ENCODE measurements around the gene SNX25. TPM values are rescaled to one million over a fixed set of nuclear protein-coding genes. Genes with fewer than 3 reads are reported as not detected.

SNX25 gene
- total RNA-seq, 4 donors from 2014 or later = 11.3 to 17.3 (median 13.4) TPM

DNA sequence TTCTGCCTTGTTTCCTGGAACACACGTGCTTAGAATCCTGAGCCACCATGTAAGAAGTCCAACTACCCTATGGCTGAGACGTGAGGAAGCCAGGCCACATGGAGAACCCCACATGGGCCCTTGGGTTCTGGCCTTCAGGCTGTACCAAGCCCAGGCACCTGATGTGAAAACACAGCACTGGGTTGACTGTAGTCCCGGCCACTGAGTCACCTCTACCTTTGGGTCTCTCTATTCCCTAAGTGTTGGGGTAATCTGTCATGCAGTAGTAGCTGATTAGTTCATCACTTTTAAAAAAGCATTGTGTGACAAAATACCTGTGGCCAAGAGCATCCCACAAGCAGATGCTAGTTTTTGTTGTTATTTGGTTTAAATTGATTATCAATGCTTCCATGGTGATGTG lies 29.9 kb upstream of the SNX25 start:
- intact Hi-C loops (cut with DNase I; ENCODE audit: low total_unique reads) (no loop called here), in situ Hi-C loops (cut with MboI; ENCODE audit: low sequenced_read_pairs in 4 of 4) (no loop called here)
- Histone ChIP-seq H3K27me3 (no peaks in the 10 kb centered on the region), H3K4me1 (no peaks in the 10 kb centered on the region), H3K36me3 (peaks cover 0 to 12% of the 10 kb centered on the region in 2 donors), H3K9me3 (no peaks in the 10 kb centered on the region), H3K4me3 (no peak overlapping the region), H3K27ac (no peak overlapping the region)
- ATAC-seq (no peak), DNase-seq (no peak)
- TF ChIP-seq, protein P1, sequence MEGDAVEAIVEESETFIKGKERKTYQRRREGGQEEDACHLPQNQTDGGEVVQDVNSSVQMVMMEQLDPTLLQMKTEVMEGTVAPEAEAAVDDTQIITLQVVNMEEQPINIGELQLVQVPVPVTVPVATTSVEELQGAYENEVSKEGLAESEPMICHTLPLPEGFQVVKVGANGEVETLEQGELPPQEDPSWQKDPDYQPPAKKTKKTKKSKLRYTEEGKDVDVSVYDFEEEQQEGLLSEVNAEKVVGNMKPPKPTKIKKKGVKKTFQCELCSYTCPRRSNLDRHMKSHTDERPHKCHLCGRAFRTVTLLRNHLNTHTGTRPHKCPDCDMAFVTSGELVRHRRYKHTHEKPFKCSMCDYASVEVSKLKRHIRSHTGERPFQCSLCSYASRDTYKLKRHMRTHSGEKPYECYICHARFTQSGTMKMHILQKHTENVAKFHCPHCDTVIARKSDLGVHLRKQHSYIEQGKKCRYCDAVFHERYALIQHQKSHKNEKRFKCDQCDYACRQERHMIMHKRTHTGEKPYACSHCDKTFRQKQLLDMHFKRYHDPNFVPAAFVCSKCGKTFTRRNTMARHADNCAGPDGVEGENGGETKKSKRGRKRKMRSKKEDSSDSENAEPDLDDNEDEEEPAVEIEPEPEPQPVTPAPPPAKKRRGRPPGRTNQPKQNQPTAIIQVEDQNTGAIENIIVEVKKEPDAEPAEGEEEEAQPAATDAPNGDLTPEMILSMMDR (IDR thresholded peaks at IDR 0.05 in 4 of 5, conservative IDR thresholded peaks at IDR 0.05 in 1 of 5) = no peak
- TF ChIP-seq POLR2A (IDR thresholded peaks at IDR 0.05) = no peak

DNA sequence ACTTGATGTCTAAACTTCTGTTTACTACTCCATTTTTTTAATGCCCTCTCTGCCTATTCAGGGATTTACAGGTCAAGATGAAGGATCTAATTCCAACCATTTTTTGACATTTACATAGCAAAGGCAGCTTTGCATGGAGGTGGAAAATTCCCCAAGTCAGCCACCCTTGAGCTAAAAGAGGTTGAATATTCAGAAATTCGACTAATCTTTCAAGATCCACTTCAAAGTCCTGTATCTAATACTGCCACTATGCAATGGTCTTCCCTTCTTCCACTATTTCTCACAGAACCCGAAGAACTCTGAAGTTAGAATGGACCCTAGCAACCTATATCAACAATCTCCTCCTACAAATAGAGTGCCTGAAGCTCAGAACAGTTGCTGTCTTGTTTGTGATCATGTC lies 27.2 kb upstream of the SNX25 start:
- in situ Hi-C loops (cut with MboI; ENCODE audit: low sequenced_read_pairs in 4 of 4) (no loop called here), intact Hi-C loops (cut with DNase I; ENCODE audit: low total_unique reads) (loop anchor here (2.0 to 5.0 kb wide), 3 partner anchors 37 to 175 kb away; no protein-coding TSS in a partner anchor)
- Histone ChIP-seq H3K36me3 (no peaks in the 10 kb centered on the region), H3K4me1 (peaks cover 0 to 6% of the 10 kb centered on the region in 2 donors), H3K27me3 (no peaks in the 10 kb centered on the region), H3K4me3 (no peak overlapping the region), H3K9me3 (no peaks in the 10 kb centered on the region), H3K27ac (no peak overlapping the region)
- no peak for ATAC-seq
- DNase-seq = no peak
- TF ChIP-seq POLR2A (IDR thresholded peaks at IDR 0.05) = no peak
- TF ChIP-seq, protein P1 (IDR thresholded peaks at IDR 0.05 in 4 of 5, conservative IDR thresholded peaks at IDR 0.05 in 1 of 5) = no peak

DNA sequence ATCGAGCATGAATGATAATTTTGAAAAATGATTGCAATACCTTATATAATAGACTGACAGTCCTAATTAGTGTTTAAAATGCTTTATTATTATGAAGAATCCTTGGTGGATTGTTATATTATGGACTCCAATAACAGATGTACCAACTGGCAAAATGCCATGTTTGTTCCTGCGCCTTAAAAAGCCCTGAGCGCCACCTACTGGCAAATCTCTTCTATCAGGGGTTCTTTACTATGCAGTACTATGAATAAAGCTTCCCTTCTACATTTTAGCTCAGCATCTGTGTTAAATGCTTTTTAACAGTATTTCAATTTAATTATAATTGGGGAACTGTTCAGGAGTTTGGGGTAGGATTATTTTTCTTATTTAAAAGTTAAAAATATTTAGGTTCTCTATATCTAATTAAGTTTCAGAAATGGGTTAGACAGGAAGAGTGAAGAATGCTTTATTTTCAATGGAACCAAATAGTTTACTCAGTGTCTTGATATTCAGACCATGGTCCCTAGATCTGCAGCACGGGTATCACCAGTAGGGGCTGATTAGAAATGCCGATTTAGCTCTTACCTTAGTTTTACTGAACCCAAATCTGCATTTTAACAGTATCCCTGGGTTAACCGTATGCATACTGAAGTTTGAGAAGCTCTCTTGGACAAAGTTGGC lies 25.6 kb upstream of the SNX25 start:
- Histone ChIP-seq H3K9me3 (no peaks in the 10 kb centered on the region), H3K36me3 (no peaks in the 10 kb centered on the region), H3K27me3 (no peaks in the 10 kb centered on the region), H3K4me1 (peaks cover 0 to 6% of the 10 kb centered on the region in 2 donors), H3K27ac (peak overlapping the region in 1 of 4 donors; percentile 10), H3K4me3 (no peak overlapping the region)
- TF ChIP-seq, protein P1 (IDR thresholded peaks at IDR 0.05 in 4 of 5, conservative IDR thresholded peaks at IDR 0.05 in 1 of 5) = peak; percentile 63 to 86 (median 73)
- no peak for TF ChIP-seq POLR2A (IDR thresholded peaks at IDR 0.05)
- intact Hi-C loops (cut with DNase I; ENCODE audit: low total_unique reads) = loop anchor here (1.0 to 5.0 kb wide), 4 partner anchors 34 to 176 kb away; no protein-coding TSS in a partner anchor
- peak; percentile 71 to 73 for DNase-seq
- in situ Hi-C loops (cut with MboI; ENCODE audit: low sequenced_read_pairs in 4 of 4) = no loop called here
- ATAC-seq = peak; percentile 77 to 86

DNA sequence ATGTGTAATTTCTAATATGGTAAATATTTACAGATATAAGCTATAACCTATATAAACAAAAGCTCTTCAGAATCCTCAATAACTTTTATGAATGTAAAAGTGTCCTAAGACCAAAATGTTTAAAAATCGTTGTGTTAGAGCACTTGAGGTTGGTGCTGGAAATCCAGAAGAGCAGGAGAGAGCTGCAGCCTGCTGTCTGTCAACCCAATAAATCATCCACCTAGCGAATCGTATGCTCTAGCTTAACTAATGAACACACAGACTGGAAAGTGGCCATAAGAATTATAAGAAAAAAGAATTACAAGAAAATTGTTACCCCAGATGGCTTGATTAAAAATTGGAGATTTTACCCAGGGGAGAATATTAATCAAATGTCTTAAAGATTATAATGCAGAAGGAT lies 22.6 kb upstream of the SNX25 start:
- Histone ChIP-seq H3K36me3 (peaks cover 3 to 12% of the 10 kb centered on the region in 2 donors), H3K27me3 (no peaks in the 10 kb centered on the region), H3K4me1 (peaks cover 0 to 6% of the 10 kb centered on the region in 2 donors), H3K4me3 (no peak overlapping the region), H3K27ac (no peak overlapping the region), H3K9me3 (no peaks in the 10 kb centered on the region)
- no peak for TF ChIP-seq POLR2A (IDR thresholded peaks at IDR 0.05)
- TF ChIP-seq, protein P1 (IDR thresholded peaks at IDR 0.05 in 4 of 5, conservative IDR thresholded peaks at IDR 0.05 in 1 of 5) = no peak
- no peak for ATAC-seq
- in situ Hi-C loops (cut with MboI; ENCODE audit: low sequenced_read_pairs in 4 of 4) (no loop called here), intact Hi-C loops (cut with DNase I; ENCODE audit: low total_unique reads) (no loop called here)
- DNase-seq = no peak

Data from gastrocnemius medialis (tissue), 4 donors.